ENCODE measurements around the gene USP17L13. TPM values are rescaled to one million over a fixed set of nuclear protein-coding genes. Genes with fewer than 3 reads are reported as not detected.
"Not testable (repeated sequence)": the region's sequence is repeated elsewhere in the genome, so short reads cannot be mapped to it uniquely, and the experiment has no call there.

The USP17L13 gene
- not detected in 2 replicates for total RNA-seq
- not detected in 2 replicates for polyA plus RNA-seq

DNA sequence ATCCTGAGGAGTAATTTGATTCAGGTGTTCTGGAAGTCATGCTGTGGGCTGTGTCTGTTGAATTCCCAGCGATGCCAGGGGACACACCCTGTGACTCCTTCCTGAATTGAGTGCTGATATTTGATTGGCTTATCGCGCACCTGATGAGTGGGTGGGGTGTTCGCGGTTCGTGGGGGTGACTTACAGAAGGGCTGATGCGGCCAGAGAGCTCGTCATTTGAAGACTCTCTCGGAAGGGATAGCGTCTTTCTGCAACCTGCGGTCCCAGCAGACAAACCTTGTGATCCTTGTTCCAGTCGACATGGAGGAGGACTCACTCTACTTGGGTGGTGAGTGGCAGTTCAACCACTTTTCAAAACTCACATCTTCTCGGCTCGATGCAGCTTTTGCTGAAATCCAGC is at the start of gene USP17L13:
Gene USP17L13, plus strand, starts transcription at position 301 of the 400 bp plus-strand sequence. Its CDS starts 0 bp downstream, at position 301.
- not testable (repeated sequence) for DNase-seq (ENCODE audit: low spot score); H4K20me1 ChIP-seq (ENCODE audit: insufficient read depth, poor library complexity, severe bottlenecking); H2AFZ ChIP-seq; H3K36me3 ChIP-seq (replicated peaks; ENCODE audit: insufficient read depth, low read depth); H3K79me2 ChIP-seq; H3K4me3 ChIP-seq; H3K9me2 ChIP-seq (replicated peaks; ENCODE audit: insufficient read depth); H3K27ac ChIP-seq; H3K4me1 ChIP-seq (ENCODE audit: insufficient read depth); H3K9me3 ChIP-seq (ENCODE audit: low read depth); H3K27me3 ChIP-seq; H3K4me2 ChIP-seq
- WGBS (ENCODE audit: low lambda C conversion rate, missing lambda C conversion rate): no CpG with 5 or more reads among the region's 14 CpGs

DNA sequence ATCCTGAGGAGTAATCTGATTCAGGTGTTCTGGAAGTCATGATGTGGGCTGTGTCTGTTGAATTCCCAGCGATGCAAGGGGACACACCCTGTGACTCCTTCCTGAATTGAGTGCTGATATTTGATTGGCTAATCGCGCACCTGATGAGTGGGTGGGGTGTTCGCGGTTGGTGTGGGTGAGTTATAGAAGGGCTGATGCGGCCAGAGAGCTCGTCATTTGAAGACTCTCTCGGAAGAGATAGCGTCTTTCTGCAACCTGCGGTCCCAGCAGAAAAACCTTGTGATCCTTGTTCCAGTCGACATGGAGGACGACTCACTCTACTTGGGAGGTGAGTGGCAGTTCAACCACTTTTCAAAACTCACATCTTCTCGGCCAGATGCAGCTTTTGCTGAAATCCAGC is 14.3 kb upstream of the USP17L13 start, which contains the start of gene USP17L10:
Gene USP17L10, plus strand, starts transcription at position 301 of the 400 bp plus-strand sequence. Its CDS starts 0 bp downstream, at position 301.
- WGBS (ENCODE audit: low lambda C conversion rate, missing lambda C conversion rate): 71% methylated on average over 4 of the region's 13 CpGs
- H3K4me2 ChIP-seq; H3K36me3 ChIP-seq (replicated peaks; ENCODE audit: insufficient read depth, low read depth); H3K9me2 ChIP-seq (replicated peaks; ENCODE audit: insufficient read depth); H3K27me3 ChIP-seq; H3K27ac ChIP-seq; H3K79me2 ChIP-seq; H2AFZ ChIP-seq; H4K20me1 ChIP-seq (ENCODE audit: insufficient read depth, poor library complexity, severe bottlenecking); DNase-seq (ENCODE audit: low spot score); H3K4me3 ChIP-seq; H3K9me3 ChIP-seq (ENCODE audit: low read depth); H3K4me1 ChIP-seq (ENCODE audit: insufficient read depth): not testable (repeated sequence)

- not testable (repeated sequence) for H3K27me3 ChIP-seq; H3K9me3 ChIP-seq (ENCODE audit: low read depth); H3K27ac ChIP-seq; H4K20me1 ChIP-seq (ENCODE audit: insufficient read depth, poor library complexity, severe bottlenecking); H3K4me1 ChIP-seq (ENCODE audit: insufficient read depth); H2AFZ ChIP-seq; H3K4me3 ChIP-seq; H3K9me2 ChIP-seq (replicated peaks; ENCODE audit: insufficient read depth); H3K79me2 ChIP-seq; H3K36me3 ChIP-seq (replicated peaks; ENCODE audit: insufficient read depth, low read depth); DNase-seq (ENCODE audit: low spot score); H3K4me2 ChIP-seq
- WGBS (ENCODE audit: low lambda C conversion rate, missing lambda C conversion rate): 87% methylated on average over 12 of the region's 14 CpGs
Observed at GRCh38 chr4:9214701-9215100, 10.0 kb upstream of the USP17L13 start.

DNA sequence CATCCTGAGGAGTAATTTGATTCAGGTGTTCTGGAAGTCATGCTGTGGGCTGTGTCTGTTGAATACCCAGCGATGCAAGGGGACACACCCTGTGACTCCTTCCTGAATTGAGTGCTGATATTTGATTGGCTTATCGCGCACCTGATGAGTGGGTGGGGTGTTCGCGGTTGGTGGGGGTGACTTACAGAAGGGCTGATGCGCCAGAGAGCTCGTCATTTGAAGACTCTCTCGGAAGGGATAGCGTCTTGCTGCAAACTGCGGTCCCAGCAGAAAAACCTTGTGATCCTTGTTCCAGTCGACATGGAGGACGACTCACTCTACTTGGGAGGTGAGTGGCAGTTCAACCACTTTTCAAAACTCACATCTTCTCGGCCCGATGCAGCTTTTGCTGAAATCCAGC is 9.6 kb upstream of the USP17L13 start, which contains the start of gene USP17L11:
Gene USP17L11, plus strand, starts transcription at position 301 of the 400 bp plus-strand sequence. Its CDS starts 0 bp downstream, at position 301.
- H3K4me3 ChIP-seq; DNase-seq (ENCODE audit: low spot score); H3K79me2 ChIP-seq; H4K20me1 ChIP-seq (ENCODE audit: insufficient read depth, poor library complexity, severe bottlenecking); H3K27me3 ChIP-seq; H3K9me3 ChIP-seq (ENCODE audit: low read depth); H2AFZ ChIP-seq; H3K4me1 ChIP-seq (ENCODE audit: insufficient read depth); H3K36me3 ChIP-seq (replicated peaks; ENCODE audit: insufficient read depth, low read depth); H3K9me2 ChIP-seq (replicated peaks; ENCODE audit: insufficient read depth); H3K4me2 ChIP-seq; H3K27ac ChIP-seq: not testable (repeated sequence)
- WGBS (ENCODE audit: low lambda C conversion rate, missing lambda C conversion rate): no CpG with 5 or more reads among the region's 14 CpGs

DNA sequence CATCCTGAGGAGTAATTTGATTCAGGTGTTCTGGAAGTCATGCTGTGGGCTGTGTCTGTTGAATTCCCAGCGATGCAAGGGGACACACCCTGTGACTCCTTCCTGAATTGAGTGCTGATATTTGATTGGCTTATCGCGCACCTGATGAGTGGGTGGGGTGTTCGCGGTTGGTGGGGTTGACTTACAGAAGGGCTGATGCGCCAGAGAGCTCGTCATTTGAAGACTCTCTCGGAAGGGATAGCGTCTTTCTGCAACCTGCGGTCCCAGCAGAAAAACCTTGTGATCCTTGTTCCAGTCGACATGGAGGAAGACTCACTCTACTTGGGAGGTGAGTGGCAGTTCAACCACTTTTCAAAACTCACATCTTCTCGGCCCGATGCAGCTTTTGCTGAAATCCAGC is 4.8 kb upstream of the USP17L13 start, which contains the start of gene USP17L12:
Gene USP17L12, plus strand, starts transcription at position 301 of the 400 bp plus-strand sequence. Its CDS starts 0 bp downstream, at position 301.
- H3K27ac ChIP-seq; H3K4me2 ChIP-seq; H2AFZ ChIP-seq; H3K9me3 ChIP-seq (ENCODE audit: low read depth); H3K36me3 ChIP-seq (replicated peaks; ENCODE audit: insufficient read depth, low read depth); H3K4me3 ChIP-seq; H3K9me2 ChIP-seq (replicated peaks; ENCODE audit: insufficient read depth); DNase-seq (ENCODE audit: low spot score); H3K4me1 ChIP-seq (ENCODE audit: insufficient read depth); H3K27me3 ChIP-seq; H4K20me1 ChIP-seq (ENCODE audit: insufficient read depth, poor library complexity, severe bottlenecking); H3K79me2 ChIP-seq: not testable (repeated sequence)
- WGBS (ENCODE audit: low lambda C conversion rate, missing lambda C conversion rate): no CpG with 5 or more reads among the region's 13 CpGs

- H3K36me3 ChIP-seq (replicated peaks; ENCODE audit: insufficient read depth, low read depth); H3K9me3 ChIP-seq (ENCODE audit: low read depth); H2AFZ ChIP-seq; DNase-seq (ENCODE audit: low spot score); H4K20me1 ChIP-seq (ENCODE audit: insufficient read depth, poor library complexity, severe bottlenecking); H3K27ac ChIP-seq; H3K4me3 ChIP-seq; H3K79me2 ChIP-seq; H3K9me2 ChIP-seq (replicated peaks; ENCODE audit: insufficient read depth); H3K4me1 ChIP-seq (ENCODE audit: insufficient read depth); H3K4me2 ChIP-seq; H3K27me3 ChIP-seq: not testable (repeated sequence)
- WGBS (ENCODE audit: low lambda C conversion rate, missing lambda C conversion rate): 80% methylated on average over 5 of the region's 8 CpGs
Observed at GRCh38 chr4:9230249-9230648, 5.6 kb downstream of the USP17L13 start.

DNA sequence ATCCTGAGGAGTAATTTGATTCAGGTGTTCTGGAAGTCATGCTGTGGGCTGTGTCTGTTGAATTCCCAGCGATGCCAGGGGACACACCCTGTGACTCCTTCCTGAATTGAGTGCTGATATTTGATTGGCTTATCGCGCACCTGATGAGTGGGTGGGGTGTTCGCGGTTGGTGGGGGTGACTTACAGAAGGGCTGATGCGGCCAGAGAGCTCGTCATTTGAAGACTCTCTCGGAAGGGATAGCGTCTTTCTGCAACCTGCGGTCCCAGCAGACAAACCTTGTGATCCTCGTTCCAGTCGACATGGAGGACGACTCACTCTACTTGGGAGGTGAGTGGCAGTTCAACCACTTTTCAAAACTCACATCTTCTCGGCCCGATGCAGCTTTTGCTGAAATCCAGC is 9.4 kb downstream of the USP17L13 start, which contains the start of gene USP17L15:
Gene USP17L15, plus strand, starts transcription at position 301 of the 400 bp plus-strand sequence. Its CDS starts 0 bp downstream, at position 301.
- H3K79me2 ChIP-seq; H3K4me3 ChIP-seq; H3K36me3 ChIP-seq (replicated peaks; ENCODE audit: insufficient read depth, low read depth); DNase-seq (ENCODE audit: low spot score); H3K9me3 ChIP-seq (ENCODE audit: low read depth); H2AFZ ChIP-seq; H3K9me2 ChIP-seq (replicated peaks; ENCODE audit: insufficient read depth); H3K4me2 ChIP-seq; H3K27ac ChIP-seq; H4K20me1 ChIP-seq (ENCODE audit: insufficient read depth, poor library complexity, severe bottlenecking); H3K27me3 ChIP-seq; H3K4me1 ChIP-seq (ENCODE audit: insufficient read depth): not testable (repeated sequence)
- WGBS (ENCODE audit: low lambda C conversion rate, missing lambda C conversion rate): no CpG with 5 or more reads among the region's 15 CpGs

DNA sequence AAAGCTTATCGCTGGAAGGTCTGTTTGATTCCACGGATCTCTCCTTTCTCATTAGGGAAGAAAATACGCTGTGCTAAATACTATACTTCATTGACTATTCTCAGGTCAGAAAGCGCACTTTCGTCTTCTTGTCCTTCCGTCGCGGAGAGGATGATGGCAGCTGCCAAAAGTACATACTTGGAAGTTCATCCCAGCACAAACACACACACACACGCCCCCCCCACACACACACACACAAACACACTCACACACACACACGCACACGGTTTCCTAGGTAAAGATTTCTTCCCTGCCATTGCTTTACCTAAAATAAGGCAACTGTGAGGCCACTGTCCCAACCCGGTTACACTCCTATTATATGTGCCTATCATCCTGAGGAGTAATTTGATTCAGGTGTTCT is 13.8 kb downstream of the USP17L13 start:
- H3K27me3 ChIP-seq; H3K9me3 ChIP-seq (ENCODE audit: low read depth): not testable (repeated sequence)

DNA sequence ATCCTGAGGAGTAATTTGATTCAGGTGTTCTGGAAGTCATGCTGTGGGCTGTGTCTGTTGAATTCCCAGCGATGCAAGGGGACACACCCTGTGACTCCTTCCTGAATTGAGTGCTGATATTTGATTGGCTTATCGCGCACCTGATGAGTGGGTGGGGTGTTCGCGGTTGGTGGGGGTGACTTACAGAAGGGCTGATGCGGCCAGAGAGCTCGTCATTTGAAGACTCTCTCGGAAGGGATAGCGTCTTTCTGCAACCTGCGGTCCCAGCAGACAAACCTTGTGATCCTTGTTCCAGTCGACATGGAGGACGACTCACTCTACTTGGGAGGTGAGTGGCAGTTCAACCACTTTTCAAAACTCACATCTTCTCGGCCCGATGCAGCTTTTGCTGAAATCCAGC is 18.9 kb downstream of the USP17L13 start, which contains the start of gene USP17L17:
Gene USP17L17, plus strand, starts transcription at position 301 of the 400 bp plus-strand sequence. Its CDS starts 0 bp downstream, at position 301.
- not testable (repeated sequence) for H3K9me2 ChIP-seq (replicated peaks; ENCODE audit: insufficient read depth); H3K4me1 ChIP-seq (ENCODE audit: insufficient read depth); H3K9me3 ChIP-seq (ENCODE audit: low read depth); H4K20me1 ChIP-seq (ENCODE audit: insufficient read depth, poor library complexity, severe bottlenecking); H3K79me2 ChIP-seq; H2AFZ ChIP-seq; H3K4me3 ChIP-seq; H3K27ac ChIP-seq; DNase-seq (ENCODE audit: low spot score); H3K36me3 ChIP-seq (replicated peaks; ENCODE audit: insufficient read depth, low read depth); H3K4me2 ChIP-seq; H3K27me3 ChIP-seq
- whole genome bisulfite sequencing (ENCODE audit: low lambda C conversion rate, missing lambda C conversion rate): 86% methylated on average over 14 of the region's 14 CpGs

More for the DNA sequence above, 13.8 kb downstream of the USP17L13 start:
- WGBS (ENCODE audit: low lambda C conversion rate, missing lambda C conversion rate): 88% methylated on average over 8 of the region's 12 CpGs
- H2AFZ ChIP-seq; H3K9me2 ChIP-seq (replicated peaks; ENCODE audit: insufficient read depth); H3K27ac ChIP-seq; H4K20me1 ChIP-seq (ENCODE audit: insufficient read depth, poor library complexity, severe bottlenecking); H3K4me1 ChIP-seq (ENCODE audit: insufficient read depth); H3K4me3 ChIP-seq; H3K79me2 ChIP-seq; H3K4me2 ChIP-seq; H3K36me3 ChIP-seq (replicated peaks; ENCODE audit: insufficient read depth, low read depth): not testable (repeated sequence)
- peak; percentile 1 for DNase-seq (ENCODE audit: low spot score)
